NCI-H2107 treated with DMSO at 0.1 percent for 48 hours (cell line): ENCODE measurements around the gene TANC1.
"Not testable (repeated sequence)": the region's sequence is repeated elsewhere in the genome, so short reads cannot be mapped to it uniquely, and the experiment has no call there.

ENCODE experiments used
- DNase-seq: peaks from one replicate; lab custom pipeline; 2025; ENCODE audit not compliant: unreplicated experiment; lab: John Stamatoyannopoulos, UW

Gene TANC1

DNA sequence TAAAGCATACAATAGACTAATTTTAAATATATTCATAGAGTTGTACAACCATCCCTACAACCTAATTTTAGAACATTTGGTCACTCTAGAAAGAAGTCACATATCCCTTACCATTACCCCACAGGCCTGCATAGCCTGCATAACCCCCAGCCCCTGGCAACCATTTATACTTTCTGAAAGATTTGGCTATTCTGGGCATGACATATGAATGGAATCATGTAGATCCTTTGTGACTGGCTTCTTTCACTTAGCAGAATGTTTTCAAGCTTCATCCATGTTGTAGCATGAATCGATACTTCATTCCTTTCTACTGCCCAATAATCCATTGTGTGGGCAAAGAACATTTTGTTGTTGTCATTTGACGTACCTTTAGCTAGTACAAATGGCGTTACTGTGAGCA, 166.5 kb downstream of the TANC1 start:
- no peak for DNase-seq

DNA sequence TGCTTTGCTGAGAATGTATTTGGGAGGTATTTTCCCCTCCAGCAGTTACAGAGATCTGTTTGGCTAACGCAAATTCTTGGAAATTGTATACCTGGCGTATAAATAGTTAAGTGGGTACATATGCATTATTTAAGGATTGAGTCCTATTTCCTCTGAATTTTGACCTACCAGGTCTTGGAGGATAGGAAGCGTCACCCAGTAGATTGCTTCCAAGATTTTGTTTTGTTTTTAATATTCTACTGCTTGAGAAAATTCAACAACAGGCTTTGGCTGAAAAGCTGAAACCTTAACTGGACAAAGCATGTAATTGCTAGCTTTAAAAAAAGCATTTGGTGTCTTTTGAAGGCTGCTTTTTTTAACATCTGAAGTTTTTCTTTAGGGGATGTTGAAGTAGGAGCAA, 168.0 kb downstream of the TANC1 start:
- DNase-seq: no peak

DNA sequence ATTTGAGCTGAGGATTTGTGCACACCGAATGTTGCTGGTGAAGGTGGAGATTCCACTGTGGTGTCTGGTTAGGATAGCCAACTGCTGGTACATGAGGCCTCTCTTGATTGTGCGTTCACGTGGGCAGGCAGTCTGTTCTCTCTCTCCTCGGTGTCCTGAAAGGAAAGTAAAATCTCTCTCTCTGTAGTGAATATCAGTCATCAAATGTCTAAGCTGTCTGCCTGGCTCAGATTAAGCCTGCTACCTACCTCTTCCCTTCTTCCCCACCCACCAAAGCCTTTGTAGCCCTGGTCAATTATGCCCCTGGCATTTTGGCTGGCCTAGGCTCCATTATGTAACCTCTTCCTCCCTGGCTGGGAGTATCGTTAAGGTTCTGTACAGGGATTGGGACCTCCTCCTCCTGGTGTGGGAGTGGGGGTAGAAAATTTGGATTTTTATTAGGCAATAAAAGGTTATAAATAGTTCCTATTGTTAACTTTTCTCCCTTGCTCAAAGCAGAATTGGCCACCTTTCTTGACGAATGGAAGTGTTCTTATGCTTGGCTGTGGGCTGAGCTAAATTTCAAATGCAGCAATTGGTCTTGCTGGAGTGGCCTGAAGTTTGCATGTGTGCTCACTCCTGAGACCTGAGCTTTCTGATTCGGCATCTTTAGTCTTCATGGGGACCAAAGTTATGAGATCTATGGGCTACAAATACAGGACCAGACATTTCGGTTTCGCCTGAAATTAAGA, 169.2 kb downstream of the TANC1 start:
- no peak for DNase-seq

DNA sequence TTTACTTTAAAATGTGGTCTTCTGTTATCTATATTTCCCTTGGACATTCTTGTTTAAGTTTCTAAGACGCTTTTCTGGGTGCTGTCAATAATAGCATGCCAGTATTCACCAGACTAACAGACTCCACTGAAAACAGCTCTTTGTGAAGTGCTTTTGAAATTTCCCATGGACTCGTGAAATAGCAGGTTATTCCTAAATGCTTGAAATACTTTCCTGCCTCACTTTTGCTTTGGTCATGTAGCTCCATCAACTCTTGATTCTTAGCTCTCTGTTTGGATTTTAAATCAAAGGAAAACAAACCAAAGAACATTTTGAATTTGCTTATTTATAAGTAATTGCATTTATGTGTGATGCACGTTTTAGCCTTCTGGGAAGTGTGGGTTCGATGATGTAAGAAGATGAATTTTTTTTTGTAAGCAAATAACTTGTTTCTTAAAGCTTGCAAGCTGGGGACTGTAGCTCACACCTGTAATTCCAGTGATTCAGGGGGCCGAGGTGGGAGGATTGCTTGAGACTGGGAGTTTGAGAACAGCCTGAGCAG, 170.3 kb downstream of the TANC1 start:
- no peak for DNase-seq

DNA sequence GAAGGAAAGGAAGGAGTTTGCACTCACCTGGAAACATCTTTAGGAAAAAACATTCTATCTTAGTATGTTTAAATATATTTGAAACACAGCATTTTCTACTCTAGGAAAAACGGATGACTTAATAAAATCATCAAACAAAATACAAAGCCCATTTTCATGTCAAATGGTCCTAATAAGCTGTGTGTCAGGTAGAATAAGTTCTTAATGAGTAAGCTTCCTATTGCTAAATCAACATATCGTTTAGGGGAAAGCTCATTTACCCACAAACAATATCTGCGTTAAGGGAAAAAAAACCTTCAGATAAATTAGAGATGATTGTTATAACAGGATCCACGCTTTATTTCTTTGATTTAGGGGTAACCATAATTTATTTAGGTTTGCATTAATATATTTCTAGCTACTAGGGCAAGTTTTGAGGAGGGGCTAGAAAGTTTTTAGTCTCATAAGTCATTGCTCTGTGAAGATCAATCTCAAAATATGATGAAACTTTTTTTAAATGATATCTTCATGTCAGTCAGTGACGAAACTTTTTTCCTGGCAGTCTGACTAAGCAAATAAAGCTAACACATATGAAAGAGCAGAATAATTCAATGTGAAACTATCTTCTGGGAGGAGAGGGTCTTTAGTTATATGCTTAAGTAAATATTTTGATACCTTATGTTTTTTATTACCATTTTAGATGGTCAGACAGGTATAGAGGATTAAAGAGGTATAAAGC, 170.9 kb downstream of the TANC1 start:
- no peak for DNase-seq

DNA sequence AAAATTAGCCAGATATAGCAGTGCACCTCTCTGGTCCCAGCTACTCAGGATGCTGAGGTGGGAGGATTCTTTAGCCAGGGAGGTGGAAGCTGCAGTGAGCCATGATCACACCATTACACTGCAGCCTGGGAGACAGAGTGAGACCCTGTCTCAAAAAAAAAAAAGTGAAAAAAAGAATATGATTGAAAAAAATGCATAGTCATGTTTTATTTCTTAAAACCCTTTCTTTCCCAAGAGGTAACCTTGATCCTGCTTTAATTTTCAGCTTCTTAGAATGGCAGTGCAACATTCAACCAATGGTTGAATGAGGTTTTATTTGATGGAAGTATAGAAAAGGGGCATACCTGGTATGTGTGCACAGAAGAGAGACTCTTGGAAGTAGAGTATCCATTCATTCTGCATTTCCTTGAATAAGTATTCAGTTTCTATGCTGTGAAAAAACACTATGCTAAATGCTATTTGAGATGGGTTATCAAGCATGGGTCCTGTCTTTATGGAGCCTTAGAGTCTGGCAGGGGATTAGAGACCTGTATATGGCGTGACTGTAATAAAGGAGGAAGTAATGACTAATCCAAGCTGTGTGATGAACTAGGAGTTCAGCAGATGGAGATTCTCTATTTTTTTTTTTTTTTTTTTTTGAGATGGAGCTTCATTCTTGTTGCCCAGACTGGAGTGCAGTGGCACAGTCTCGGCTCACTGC, 171.8 kb downstream of the TANC1 start:
- DNase-seq: no peak

DNA sequence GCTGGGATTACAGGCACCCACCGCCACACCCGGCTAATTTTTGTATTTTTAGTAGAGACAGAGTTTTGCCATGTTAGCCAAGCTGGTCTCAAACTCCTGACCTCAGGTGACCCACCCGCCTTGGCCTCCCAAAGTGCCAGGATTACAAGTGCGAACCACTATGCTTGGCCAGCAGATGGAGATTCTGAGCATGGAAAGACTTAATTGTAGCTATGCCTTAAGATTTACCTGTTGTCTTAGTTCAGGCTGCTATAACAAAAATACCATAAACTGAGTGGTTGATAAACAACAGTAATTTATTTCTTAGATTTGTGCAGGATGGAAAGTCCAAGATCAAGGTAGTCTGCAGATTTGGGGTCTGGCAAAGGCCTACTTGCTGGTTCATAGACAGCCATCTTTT, 172.4 kb downstream of the TANC1 start:
- not testable (repeated sequence) for DNase-seq

DNA sequence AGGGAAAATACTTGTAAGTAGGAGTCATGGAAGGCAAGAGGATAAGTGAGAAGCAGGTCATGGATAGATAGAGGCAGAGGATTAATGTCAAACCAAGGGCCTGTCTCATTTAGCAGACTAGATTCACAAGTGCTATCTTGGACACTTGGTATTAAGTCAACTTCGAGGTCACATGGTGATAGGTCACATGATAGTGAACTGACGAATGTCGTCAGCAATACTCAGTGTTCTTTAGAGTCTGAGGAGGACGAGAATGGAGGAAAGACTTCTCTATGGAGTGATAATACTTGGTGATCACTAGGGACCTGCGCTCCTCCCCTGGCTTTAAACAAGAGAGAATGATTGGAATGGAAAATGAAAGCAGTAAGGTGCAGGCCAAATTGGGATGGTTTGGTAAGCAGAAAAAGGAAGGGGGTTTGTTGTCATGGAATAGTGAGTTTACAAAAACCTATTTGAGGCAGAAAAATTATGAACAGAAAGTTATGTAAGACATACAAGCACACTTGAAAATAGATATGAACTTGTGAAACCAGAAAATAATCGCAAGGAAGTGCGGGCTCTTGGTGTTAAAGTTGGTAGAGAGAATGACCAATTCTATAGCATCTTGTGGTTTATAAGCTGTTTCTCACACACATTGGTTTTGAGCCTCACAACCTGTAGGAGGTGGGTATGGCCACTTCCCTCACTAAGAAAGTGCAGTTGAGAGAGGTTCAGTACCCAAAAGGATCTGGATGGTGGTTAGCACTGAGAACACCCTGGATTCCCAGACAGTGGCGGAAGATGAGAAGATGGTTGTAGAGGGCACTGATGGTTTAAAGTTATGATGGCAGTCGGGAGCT, 176.6 kb downstream of the TANC1 start:
- no peak for DNase-seq

DNA sequence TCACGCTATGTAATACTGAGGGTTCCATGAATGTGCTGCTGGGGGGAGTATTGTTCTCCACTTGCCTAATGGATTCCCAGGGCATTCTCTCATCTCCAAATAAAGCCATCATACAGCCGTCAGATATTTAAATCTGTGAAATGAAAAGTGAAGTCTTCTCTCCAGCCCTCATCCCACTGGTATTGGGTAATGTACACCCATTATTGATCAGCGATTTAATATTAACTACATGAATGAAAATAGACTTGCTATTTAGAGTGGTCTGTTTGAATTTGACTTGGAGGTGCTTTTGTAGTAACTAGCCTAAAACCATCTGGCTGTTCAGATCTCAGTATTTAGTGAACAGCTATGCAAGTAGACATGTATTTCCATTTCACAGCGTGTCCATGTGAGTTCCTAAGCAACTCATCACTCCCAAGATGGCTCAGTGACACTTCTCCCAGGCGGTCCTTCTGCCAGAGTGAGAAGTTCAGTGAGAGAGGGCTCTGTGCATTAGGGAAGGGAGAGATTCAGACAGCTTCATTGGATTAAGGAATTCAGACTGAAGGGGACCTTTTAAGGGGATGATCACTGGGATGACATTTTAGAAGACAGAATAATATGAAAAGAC, 177.4 kb downstream of the TANC1 start:
- DNase-seq: no peak

DNA sequence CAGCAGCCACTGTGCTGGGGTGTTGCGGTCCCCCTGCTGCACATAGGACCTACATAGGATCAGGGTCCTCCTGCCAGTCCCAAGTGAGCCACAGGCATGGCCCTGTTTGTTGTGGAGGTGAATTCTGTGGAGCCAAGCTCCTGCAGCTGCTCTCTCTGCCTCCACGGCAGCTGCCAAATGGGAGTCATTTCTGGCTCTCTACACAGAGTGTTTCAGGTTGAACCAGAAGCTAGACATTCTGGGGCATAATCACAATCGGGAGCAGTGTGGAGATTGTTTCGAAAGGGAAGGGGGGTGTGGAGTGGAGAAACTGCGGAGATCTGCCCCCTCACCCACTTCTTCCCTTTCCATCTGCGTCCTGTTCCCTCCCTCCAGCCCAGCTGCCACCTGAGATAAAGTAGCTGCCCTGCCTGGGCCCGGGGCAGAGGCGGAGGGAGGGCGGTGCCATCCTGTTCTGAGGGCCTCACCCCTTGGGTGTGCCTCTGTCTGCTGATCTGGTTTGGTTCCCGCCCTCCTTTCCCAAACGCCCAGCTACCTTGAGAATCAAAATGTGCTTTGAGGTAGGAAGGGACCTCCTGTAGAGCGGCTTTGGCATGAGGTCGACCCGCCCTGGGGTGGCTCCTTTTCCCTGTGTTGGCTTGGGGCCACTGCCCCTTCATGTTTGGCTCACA, 178.7 kb downstream of the TANC1 start:
- DNase-seq: peak; percentile 52

DNA sequence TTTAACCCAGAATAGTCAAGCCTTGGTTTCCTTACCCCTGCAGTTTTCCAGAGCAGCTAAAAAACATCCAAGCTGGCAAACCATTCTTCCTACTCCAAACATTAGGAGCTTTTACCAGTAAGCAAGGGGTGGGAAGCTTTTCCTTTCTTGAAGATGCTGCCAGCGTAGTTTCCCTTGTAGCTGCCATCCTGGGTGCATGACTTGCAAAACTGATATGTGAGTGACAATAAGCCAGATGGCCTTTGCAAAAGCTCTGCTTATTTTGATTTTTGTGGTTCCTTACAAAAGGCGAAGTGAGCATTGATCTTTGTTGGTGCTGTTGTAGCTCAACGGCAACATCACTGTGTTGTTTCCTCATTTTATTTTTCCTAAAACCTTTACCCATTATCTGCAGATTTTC, 179.2 kb downstream of the TANC1 start:
- no peak for DNase-seq

DNA sequence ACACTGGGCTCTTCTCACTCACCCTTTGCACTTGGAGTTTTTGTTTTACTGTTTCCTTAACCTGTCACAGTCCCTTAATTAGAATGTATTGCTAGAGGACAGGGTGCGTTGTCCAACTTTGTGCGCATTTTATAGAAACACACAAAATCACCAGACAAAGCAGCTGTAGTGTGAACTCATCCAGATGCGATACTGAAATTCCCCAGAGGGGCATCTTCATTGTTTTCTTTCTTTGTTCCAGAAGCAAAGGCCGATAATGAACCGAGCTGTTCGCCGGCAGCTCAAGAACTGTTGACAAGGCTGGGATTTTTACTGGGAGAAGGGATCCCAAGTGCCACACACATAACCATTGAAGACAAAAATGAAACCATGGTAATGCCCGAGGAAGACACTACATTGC, 180.5 kb downstream of the TANC1 start:
- DNase-seq: no peak

DNA sequence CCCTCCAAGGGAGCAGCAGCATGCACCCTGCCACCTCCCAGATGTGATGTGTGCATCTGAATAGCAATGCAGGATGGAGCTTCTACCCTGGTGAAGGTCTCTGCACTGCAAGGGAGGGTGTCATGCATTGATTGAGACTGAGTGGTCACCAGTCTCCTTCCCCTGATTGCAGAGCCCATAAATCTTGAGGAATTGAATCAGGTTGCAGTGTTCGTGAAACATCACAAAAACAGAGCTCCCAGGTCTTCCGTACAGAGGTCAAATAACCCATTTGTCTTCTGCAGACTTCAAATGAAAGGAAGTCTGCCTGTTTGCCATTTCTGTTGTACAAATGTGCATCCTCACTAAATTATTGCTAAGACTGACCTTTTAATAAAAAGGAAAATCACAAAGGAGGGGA, 181.3 kb downstream of the TANC1 start:
- no peak for DNase-seq

DNA sequence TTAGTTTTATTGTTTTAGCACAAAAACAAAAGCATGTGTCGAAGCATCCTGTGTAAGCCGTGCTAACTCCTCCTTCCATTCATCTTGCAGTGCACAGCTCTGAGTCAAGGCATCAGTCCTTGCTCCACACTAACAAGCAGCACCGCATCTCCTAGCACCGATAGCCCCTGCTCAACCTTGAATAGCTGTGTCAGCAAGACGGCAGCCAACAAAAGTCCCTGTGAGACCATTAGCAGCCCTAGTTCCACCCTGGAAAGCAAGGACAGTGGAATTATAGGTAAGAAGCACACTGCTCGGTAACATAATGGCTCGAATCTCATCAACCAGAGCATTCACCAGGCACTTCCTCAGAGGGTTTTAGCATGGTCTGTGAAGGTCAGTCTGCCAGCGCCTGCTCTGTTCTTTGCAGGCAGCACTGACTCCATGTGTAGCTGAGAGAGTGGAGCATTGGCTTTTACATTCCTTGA, 181.9 kb downstream of the TANC1 start:
- no peak for DNase-seq

DNA sequence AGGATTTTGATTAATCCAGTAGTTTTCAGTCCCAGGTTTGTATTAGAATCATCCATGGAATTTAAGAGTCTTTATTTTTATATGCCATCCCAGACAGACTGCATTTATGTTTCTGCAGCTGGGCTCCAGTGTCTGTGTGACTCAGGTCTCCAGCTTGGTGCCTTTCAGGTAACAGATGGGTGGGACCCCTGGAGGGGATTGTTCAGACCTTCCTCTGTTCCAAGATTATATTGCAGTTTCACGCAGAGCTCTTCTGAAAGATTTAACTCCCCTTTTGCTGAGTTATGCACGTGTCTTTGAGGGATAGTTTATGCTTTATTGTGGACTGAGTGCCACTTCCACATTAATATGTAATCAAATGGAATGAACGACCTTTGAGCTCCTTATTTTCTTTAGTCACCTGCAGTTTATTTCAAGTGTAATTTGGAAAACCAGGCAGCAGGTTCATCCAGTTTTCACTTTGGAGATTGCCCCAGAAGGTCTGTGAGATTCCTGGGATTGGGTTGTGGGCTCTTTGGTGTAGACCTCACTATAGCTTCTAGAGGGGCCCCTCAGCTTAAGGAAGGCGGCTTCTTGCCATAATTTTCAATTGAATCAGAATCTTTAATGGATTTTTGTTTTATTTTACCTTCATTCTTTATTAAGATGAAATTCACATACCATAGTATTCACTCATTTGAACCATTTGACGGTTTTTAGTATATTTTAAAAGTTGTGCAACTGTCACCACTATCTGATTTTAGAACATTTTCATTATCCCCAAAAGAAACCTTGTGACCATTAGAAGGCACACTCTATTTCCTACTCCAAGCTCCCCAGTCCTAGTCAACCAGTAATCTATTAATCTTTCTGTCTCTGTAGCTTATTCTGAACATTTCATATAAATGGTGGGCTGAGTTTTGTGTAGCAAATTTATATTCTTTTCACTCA, 183.0 kb downstream of the TANC1 start:
- DNase-seq: no peak

DNA sequence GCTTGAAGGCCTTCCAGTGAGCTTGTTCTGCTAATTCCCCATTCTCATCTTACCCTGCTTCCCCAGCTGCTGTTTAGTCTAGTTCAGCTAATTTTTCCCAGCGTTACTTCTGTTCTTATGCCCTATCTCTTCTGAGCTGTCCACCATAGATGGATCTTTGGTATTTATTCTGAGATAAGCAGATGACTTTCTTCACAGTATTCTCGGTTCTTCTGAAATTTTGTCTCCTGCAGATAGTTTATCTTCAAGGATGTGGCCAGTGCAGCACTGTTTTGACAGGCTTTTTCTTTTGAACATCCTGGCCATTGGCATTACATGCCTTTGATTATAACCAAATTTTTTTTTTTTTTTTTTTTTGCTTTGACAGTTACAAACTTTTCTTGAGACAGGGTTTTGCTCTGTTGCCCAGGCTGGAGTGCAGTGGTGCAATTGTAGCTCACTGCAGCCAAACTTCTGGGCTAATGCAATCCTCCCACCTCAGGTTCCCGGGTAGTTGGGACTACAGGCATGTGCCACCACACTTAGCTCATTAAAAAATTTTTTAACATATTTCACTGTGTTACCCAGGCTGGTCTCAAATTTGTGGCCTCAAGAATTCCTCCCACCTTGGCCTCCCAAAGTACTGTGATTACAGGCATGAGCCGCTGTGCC, 183.8 kb downstream of the TANC1 start:
- DNase-seq: no peak

DNA sequence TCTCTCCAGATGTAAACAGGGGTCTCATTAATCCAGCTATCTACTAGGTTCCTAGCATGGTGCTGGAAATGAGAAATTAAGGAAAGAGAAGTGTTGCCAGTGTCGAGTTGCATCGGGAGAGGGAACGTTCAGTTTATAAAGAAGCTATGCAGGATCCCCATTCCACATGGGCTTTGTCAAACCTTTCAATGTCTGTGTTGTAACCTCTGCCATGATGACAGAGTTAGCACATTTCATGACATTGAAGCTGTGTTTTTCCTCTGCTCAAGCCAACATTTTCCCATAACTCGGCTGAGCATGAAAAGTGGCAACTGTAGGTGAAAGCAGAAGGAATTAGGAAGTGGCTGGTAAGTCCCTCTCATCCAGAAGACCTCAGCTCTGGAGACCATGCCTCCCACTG, 184.6 kb downstream of the TANC1 start:
- no peak for DNase-seq

DNA sequence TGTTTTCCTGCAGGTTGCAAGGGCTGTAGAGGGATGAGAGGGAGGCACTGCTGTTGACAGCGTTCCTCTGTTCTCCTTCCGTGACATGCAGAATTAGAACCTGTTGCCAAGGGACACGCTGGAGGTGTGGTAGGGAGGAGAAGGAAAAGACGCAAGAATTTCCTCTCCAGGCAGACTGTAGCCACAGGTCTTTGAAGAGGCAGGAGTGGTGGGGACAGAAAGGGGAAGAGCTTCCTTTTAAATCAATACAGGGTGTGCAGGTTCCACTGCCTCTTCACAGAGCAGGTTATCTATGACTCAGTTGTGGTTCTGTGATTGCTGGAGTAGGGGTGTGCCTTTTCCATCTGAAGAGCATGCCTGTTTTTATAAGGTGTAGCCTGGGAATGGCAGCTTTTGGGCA, 185.0 kb downstream of the TANC1 start:
- no peak for DNase-seq
